Activated B cell treated with CpG ODN at 0.5 μM for 24 hours (primary cell): ENCODE data around the gene TCERG1L. TPM values are rescaled to one million over a fixed set of nuclear protein-coding genes. Genes with fewer than 3 reads are reported as not detected.

Experiments
- ATAC-seq: fragments of 200-7000 bp; cut with Tn5 transposase; one replicate; pipeline ENCODE4 v1.10.0; 2021; ENCODE audit warnings: low read depth, mild to moderate bottlenecking, moderate library complexity
- CTCF ChIA-PET: fragments of 350-600 bp; sonication (Branson Sonifier 250); formaldehyde crosslinking; loops from one replicate; lab custom pipeline; 2021; ENCODE audit warnings: antibody characterized with exemption; lab: Charles Lee
- POLR2A ChIA-PET: fragments of 350-600 bp; sonication (Branson Sonifier 250); formaldehyde crosslinking; loops from one replicate; lab custom pipeline; 2021; ENCODE audit warnings: antibody characterized with exemption; lab: Charles Lee
- DNase-seq: peaks from one replicate; pipeline ENCODE4 v3.0.0; 2022
- H3K27ac Mint-ChIP-seq: one replicate; pipeline ENCODE4 v1.8.0; 2020; ENCODE audit warnings: mixed read lengths
- H3K27me3 Mint-ChIP-seq: one replicate; pipeline ENCODE4 v1.8.0; 2021; ENCODE audit warnings: mixed read lengths
- H3K36me3 Mint-ChIP-seq: one replicate; pipeline ENCODE4 v1.8.0; 2021; ENCODE audit warnings: low read depth, mixed read lengths
- H3K4me1 Mint-ChIP-seq: one replicate; pipeline ENCODE4 v1.8.0; 2021; ENCODE audit warnings: mixed read lengths
- H3K4me3 Mint-ChIP-seq: one replicate; pipeline ENCODE4 v1.8.0; 2020; ENCODE audit warnings: mild to moderate bottlenecking, mixed read lengths
- H3K9me3 Mint-ChIP-seq: one replicate; pipeline ENCODE4 v1.8.0; 2020; ENCODE audit warnings: mixed read lengths
- intact Hi-C: fragments of 100-400 bp; cut with micrococcal nuclease; formaldehyde crosslinking; loops from one replicate; pipeline ENCODE4 v1.15.1; 2024
- total RNA-seq: library from RNA; stranded (reverse); gene quantifications from 2 replicates; pipeline ENCODE4 v1.2.3, GENCODE V29; 2022
- TF ChIP-seq, protein P1 (sequence below): fragments of 200-600 bp; IDR thresholded peaks from one replicate; pipeline ENCODE4 v1.8.0; 2022; ENCODE audit warnings: antibody characterized with exemption, mild to moderate bottlenecking

TCERG1L gene
- total RNA-seq, 1 donor from 2014 or later = not detected

DNA sequence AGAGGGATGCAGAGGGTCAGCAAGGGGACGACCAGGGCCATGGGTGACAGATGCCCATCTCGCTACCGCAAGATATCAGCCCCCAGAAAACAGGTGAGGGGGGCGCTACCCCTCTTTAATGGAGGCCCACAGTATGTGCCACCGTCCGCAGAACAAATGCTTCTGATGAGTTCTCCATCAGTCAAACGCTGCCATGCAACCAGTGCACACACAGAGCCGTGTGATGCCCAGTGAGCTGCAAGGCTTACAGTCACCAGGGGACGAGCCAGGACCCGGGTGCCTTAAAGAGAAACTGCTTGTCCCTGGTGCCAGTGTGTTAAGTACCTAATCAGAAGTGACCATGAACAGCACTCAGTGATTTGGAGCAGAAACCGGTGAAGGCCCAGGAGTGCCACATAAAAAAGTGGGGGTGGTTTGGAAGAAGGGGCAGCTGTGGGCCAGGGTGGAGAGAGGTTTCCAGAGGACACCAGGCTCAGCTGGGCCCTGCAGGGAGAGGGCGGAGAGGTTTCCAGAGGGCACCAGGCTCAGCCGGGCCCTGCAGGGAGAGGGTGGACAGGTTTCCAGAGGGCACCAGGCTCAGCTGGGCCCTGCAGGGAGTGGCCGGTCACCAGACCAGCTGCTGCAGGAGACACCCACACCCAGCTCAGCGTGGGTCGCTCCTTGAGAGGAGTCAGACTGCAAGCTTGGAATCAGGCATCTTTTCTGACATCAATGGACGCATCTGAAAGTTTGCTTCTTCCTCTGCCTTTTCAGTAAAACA lies 50.9 kb downstream of the TCERG1L start:
- TF ChIP-seq, protein P1, sequence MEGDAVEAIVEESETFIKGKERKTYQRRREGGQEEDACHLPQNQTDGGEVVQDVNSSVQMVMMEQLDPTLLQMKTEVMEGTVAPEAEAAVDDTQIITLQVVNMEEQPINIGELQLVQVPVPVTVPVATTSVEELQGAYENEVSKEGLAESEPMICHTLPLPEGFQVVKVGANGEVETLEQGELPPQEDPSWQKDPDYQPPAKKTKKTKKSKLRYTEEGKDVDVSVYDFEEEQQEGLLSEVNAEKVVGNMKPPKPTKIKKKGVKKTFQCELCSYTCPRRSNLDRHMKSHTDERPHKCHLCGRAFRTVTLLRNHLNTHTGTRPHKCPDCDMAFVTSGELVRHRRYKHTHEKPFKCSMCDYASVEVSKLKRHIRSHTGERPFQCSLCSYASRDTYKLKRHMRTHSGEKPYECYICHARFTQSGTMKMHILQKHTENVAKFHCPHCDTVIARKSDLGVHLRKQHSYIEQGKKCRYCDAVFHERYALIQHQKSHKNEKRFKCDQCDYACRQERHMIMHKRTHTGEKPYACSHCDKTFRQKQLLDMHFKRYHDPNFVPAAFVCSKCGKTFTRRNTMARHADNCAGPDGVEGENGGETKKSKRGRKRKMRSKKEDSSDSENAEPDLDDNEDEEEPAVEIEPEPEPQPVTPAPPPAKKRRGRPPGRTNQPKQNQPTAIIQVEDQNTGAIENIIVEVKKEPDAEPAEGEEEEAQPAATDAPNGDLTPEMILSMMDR = no peak
- Mint-ChIP-seq H3K4me1 (no peaks in the 10 kb centered on the region), H3K4me3 (no peak overlapping the region), H3K9me3 (no peaks in the 10 kb centered on the region), H3K27ac (no peak overlapping the region), H3K27me3 (no peaks in the 10 kb centered on the region), H3K36me3 (no peaks in the 10 kb centered on the region)
- ChIA-PET POLR2A (no interaction called here), CTCF (no interaction called here)
- intact Hi-C loops = no loop called here
- ATAC-seq (no peak), DNase-seq (no peak)

DNA sequence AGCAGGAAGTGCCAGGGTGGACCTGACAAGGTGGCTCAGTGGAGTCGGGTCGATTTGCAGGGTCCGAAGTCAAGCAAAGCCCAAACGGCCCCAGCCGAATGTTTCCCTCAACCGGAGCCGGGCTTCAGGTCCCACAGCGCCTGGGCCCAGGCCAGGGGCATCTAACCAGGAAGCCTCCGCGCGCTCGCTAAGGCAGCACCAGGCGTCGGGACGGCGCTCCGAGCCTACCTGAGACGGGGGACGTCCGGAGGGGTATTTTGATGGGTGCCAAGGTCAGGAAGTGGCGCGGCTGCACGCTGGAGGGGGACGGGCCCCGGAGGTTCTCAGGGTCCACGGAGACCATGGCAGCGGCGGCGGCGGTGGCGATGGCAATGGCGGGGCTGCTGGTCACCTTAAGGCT lies 51.5 kb downstream of the TCERG1L start:
- Mint-ChIP-seq H3K27ac (no peak overlapping the region), H3K9me3 (no peaks in the 10 kb centered on the region), H3K36me3 (no peaks in the 10 kb centered on the region), H3K4me1 (no peaks in the 10 kb centered on the region), H3K4me3 (no peak overlapping the region), H3K27me3 (no peaks in the 10 kb centered on the region)
- intact Hi-C loops = no loop called here
- ChIA-PET POLR2A (no interaction called here), CTCF (no interaction called here)
- TF ChIP-seq, protein P1 = no peak
- ATAC-seq (no peak), DNase-seq (no peak)

DNA sequence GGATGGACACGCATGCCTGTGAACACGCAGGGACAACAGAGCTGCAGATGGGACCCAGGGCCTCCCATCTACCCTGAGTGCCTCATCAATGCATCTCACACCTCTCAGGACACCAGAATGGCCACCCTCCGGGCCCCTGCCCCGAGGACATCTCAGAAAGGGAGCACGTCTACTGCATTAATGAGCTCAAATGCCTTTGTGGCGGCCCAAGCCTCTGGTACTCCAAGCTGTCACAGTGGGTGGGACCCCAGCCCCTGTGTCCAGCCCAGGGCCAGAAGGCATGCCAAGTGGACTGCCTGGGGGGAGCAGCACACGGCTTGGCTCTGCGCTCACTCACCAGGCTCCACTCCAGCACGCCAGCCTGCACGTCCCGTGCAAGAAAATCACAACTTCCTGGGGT lies 52.0 kb downstream of the TCERG1L start:
- ATAC-seq (no peak), DNase-seq (no peak)
- TF ChIP-seq, protein P1 = no peak
- intact Hi-C loops = no loop called here
- ChIA-PET POLR2A (no interaction called here), CTCF (no interaction called here)
- H3K27me3 Mint-ChIP-seq = no peaks in the 10 kb centered on the region
- H3K4me1 Mint-ChIP-seq = no peaks in the 10 kb centered on the region
- H3K27ac Mint-ChIP-seq = no peak overlapping the region
- H3K9me3 Mint-ChIP-seq = no peaks in the 10 kb centered on the region
- H3K36me3 Mint-ChIP-seq = no peaks in the 10 kb centered on the region
- no peak overlapping the region for H3K4me3 Mint-ChIP-seq

DNA sequence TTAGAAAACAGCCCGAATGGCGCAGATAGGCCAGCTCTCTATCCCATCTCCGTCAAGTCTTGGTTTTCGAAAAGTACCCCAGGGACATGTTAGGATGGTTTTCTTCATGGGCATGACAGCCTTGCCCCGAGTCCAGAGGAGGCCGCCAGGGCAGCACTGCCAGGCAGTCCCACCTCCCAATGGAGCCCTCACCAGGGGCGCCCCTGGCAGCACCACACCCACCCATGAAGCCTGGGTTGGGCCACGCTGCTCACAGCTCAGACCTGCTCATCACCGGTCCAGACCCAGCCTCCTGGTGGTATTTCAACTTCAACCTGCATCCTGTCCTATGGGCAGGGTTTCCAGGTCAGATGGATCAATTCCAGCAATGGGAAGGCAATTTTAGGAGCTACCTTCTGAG lies 53.3 kb downstream of the TCERG1L start:
- TF ChIP-seq, protein P1 = no peak
- CTCF ChIA-PET = no interaction called here

DNA sequence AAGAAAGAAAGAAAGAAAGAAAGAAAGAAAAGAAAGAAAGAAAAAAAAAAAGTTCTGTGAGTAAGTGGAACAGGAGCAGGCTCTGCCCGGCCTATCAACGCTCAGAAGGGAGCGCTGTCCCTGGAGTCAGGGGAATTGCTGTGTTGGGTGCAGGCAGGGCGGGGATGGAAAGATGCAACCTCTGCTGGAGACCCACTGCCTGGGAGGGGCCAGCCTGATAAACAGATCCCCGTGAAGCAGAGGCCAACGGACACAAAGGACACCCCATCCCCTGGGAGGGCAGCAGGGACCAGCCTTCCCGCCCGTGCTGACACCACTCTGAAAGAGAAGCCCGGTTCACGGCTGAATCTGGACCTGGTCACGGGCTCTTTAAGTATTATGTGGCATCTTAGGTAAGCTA lies 54.5 kb downstream of the TCERG1L start:
- no peaks in the 10 kb centered on the region for H3K4me1 Mint-ChIP-seq
- H3K4me3 Mint-ChIP-seq = no peak overlapping the region
- H3K27me3 Mint-ChIP-seq = no peaks in the 10 kb centered on the region
- intact Hi-C loops = no loop called here
- no peak for ATAC-seq
- DNase-seq = no peak
- TF ChIP-seq, protein P1 = no peak
- ChIA-PET CTCF (no interaction called here), POLR2A (no interaction called here)
- H3K27ac Mint-ChIP-seq = no peak overlapping the region
- H3K9me3 Mint-ChIP-seq = no peaks in the 10 kb centered on the region
- no peaks in the 10 kb centered on the region for H3K36me3 Mint-ChIP-seq

More for the DNA sequence above, 53.3 kb downstream of the TCERG1L start:
- intact Hi-C loops = no loop called here
- DNase-seq (no peak), ATAC-seq (no peak)
- Mint-ChIP-seq H3K4me1 (no peaks in the 10 kb centered on the region), H3K27me3 (no peaks in the 10 kb centered on the region), H3K9me3 (no peaks in the 10 kb centered on the region), H3K4me3 (no peak overlapping the region), H3K36me3 (no peaks in the 10 kb centered on the region), H3K27ac (no peak overlapping the region)
- POLR2A ChIA-PET = no interaction called here
